Transverse colon (tissue), 4 donors: ENCODE data around the gene CACNG5.

Experiments
- EP300 ChIP-seq: sonication (generic); formaldehyde crosslinking; IDR thresholded peaks from one replicate; pipeline ENCODE4 v1.6.1; 2017; ENCODE audit warnings: antibody characterized with exemption, low read depth
- POLR2A ChIP-seq: fragments of 450-650 bp; IDR thresholded peaks from one replicate; pipeline ENCODE4 v1.6.1; 2016; ENCODE audit warnings: antibody characterized with exemption, mild to moderate bottlenecking, moderate library complexity
- POLR2AphosphoS5 ChIP-seq, 3 donors: sonication (generic); formaldehyde crosslinking; IDR thresholded peaks; one replicate each; pipeline ENCODE4 v1.6.1; 2016; ENCODE audit warnings: antibody characterized with exemption in 3 of 3
- TF ChIP-seq, protein P1 (sequence below), 5 experiments: fragments of 200-600 bp in 3 of 5; fragments of 450-650 bp in 2 of 5; sonication (generic) in 3 of 5; IDR thresholded peaks; 1 replicate in 2 of 5; 2 replicates in 3 of 5; pipeline ENCODE4 v1.5.1; 2016 to 2017; ENCODE audit warnings: antibody characterized with exemption in 5 of 5, inconsistent platforms in 3 of 5, mild to moderate bottlenecking in 2 of 5, moderate library complexity in 1 of 5

DNA sequence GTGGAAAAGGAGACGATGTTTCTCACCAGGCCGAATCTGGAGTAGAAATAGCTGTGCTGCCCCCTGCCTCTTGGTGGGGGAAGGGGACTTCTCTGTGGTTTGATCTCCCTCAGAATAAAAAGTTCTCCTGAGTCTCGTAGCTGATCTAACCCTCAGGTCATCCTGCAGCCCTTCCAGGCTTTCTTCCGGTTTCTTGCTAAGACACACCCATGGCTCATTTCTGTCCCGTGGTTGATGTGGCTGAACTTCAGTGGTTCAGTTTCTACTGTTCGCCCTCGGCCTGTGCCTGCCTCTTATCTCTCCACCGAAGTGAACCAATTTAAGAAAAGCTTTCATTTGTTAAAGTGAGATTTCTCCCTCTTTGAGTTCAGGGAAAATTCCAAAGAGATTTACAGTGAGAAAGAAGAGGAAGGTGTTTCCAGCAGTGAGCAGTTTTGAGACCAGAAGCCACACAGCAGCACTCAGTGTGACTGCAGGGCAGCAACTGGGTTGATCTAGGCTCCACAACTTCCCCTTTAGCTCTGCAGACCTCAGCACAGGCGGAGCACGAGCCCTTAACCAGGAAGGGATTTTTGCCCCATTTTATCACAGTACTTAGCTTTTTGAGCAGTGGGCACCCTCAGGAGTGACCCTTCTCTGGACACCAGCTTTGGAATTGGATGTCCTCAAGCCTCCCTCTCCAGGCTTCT, 34.9 kb upstream of the CACNG5 start:
- TF ChIP-seq, protein P1, sequence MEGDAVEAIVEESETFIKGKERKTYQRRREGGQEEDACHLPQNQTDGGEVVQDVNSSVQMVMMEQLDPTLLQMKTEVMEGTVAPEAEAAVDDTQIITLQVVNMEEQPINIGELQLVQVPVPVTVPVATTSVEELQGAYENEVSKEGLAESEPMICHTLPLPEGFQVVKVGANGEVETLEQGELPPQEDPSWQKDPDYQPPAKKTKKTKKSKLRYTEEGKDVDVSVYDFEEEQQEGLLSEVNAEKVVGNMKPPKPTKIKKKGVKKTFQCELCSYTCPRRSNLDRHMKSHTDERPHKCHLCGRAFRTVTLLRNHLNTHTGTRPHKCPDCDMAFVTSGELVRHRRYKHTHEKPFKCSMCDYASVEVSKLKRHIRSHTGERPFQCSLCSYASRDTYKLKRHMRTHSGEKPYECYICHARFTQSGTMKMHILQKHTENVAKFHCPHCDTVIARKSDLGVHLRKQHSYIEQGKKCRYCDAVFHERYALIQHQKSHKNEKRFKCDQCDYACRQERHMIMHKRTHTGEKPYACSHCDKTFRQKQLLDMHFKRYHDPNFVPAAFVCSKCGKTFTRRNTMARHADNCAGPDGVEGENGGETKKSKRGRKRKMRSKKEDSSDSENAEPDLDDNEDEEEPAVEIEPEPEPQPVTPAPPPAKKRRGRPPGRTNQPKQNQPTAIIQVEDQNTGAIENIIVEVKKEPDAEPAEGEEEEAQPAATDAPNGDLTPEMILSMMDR (IDR thresholded peaks at IDR 0.05): no peak
- TF ChIP-seq POLR2A: no peak
- TF ChIP-seq POLR2AphosphoS5 (IDR thresholded peaks at IDR 0.05): no peak
- no peak for TF ChIP-seq EP300
